Uterus (tissue), 4 donors: ENCODE data around the gene DMRT3. TPM values are rescaled to one million over a fixed set of nuclear protein-coding genes. Genes with fewer than 3 reads are reported as not detected.

Experiments
- DNase-seq, 2 donors: peaks; one replicate each; pipeline ENCODE4 v3.0.0-alpha.2; 2019 to 2020
- H3K27ac ChIP-seq, 2 donors: fragments of 200-600 bp; sonication (generic); 1 replicate in 1 of 2; 2 replicates in 1 of 2; pipeline ENCODE4 v1.5.1; 2016 to 2018
- H3K27me3 ChIP-seq, 2 donors: fragments of 200-600 bp; sonication (generic); one replicate each; pipeline ENCODE4 v1.5.1; 2018 to 2019; ENCODE audit warnings: control low read depth in 1 of 2
- H3K36me3 ChIP-seq, 2 donors: fragments of 200-600 bp; sonication (generic); one replicate each; pipeline ENCODE4 v1.5.1; 2019; ENCODE audit warnings: control low read depth in 1 of 2
- H3K4me1 ChIP-seq, 2 donors: fragments of 200-600 bp; sonication (generic); one replicate each; pipeline ENCODE4 v1.5.1; 2018 to 2019; ENCODE audit warnings: control low read depth in 1 of 2
- H3K4me3 ChIP-seq, 2 donors: fragments of 200-600 bp; sonication (generic); 1 replicate in 1 of 2; 2 replicates in 1 of 2; pipeline ENCODE4 v1.5.1; 2018 to 2019; ENCODE audit warnings: mild to moderate bottlenecking in 1 of 2
- H3K9me3 ChIP-seq, 2 donors: fragments of 200-600 bp; sonication (generic); one replicate each; pipeline ENCODE4 v1.5.1; 2019; ENCODE audit warnings: control low read depth in 1 of 2
- CTCF ChIP-seq, 4 experiments: fragments of 200-600 bp in 2 of 4; fragments of 450-650 bp in 2 of 4; sonication (generic) in 2 of 4; IDR thresholded peaks; one replicate each; pipeline ENCODE4 v1.5.1; 2016 to 2019; ENCODE audit warnings: antibody characterized with exemption in 4 of 4, mild to moderate bottlenecking in 2 of 4, moderate library complexity in 1 of 4
- POLR2A ChIP-seq, 2 donors: fragments of 450-650 bp; IDR thresholded peaks; one replicate each; pipeline ENCODE4 v1.6.1; 2016; ENCODE audit warnings: antibody characterized with exemption in 2 of 2, mild to moderate bottlenecking in 1 of 2, moderate library complexity in 1 of 2
- intact Hi-C: fragments of 100-400 bp; cut with DNase I; formaldehyde crosslinking; loops from one replicate; pipeline ENCODE4 v1.15.1; 2023; ENCODE audit warnings: low total_unique reads
- total RNA-seq, 4 donors: library from RNA; depleted of rRNA in 3 of 4; stranded (reverse); fragments of >200 nt in 3 of 4; gene quantifications; one replicate each; pipeline versions ENCODE4 v1.1.0 to v1.2.4, GENCODE V29; 2014 to 2023
- donor health status: DM: yes; HTN: yes; CAD: no.

Gene DMRT3
- total RNA-seq, 4 donors from 2014 or later = under 0.01 to 9.1 (median 0.18) TPM; not detected in 1

- TF ChIP-seq CTCF (IDR thresholded peaks at IDR 0.05) (no peak), POLR2A (IDR thresholded peaks at IDR 0.05) (no peak)
- H3K4me1 ChIP-seq = no peaks in the 10 kb centered on the region
- no peaks in the 10 kb centered on the region for H3K27me3 ChIP-seq
- no peak for DNase-seq
- H3K9me3 ChIP-seq = no peaks in the 10 kb centered on the region
- H3K4me3 ChIP-seq = no peak overlapping the region
- no peak overlapping the region for H3K27ac ChIP-seq
- H3K36me3 ChIP-seq = no peaks in the 10 kb centered on the region
- intact Hi-C loops = no loop called here
Observed at GRCh38 chr9:950139-950538, 26.3 kb upstream of the DMRT3 start.

GRCh38 chr9:952546-952945 is 23.9 kb upstream of the DMRT3 start:
- intact Hi-C loops = no loop called here
- Histone ChIP-seq H3K36me3 (no peaks in the 10 kb centered on the region), H3K4me3 (no peak overlapping the region), H3K4me1 (no peaks in the 10 kb centered on the region), H3K27me3 (no peaks in the 10 kb centered on the region), H3K27ac (no peak overlapping the region), H3K9me3 (no peaks in the 10 kb centered on the region)
- no peak for TF ChIP-seq CTCF (IDR thresholded peaks at IDR 0.05)
- TF ChIP-seq POLR2A (IDR thresholded peaks at IDR 0.05) = no peak
- no peak for DNase-seq

GRCh38 chr9:959105-959504 is 17.4 kb upstream of the DMRT3 start:
- DNase-seq = no peak
- no peak for TF ChIP-seq POLR2A (IDR thresholded peaks at IDR 0.05)
- no peak for TF ChIP-seq CTCF (IDR thresholded peaks at IDR 0.05)

DNA sequence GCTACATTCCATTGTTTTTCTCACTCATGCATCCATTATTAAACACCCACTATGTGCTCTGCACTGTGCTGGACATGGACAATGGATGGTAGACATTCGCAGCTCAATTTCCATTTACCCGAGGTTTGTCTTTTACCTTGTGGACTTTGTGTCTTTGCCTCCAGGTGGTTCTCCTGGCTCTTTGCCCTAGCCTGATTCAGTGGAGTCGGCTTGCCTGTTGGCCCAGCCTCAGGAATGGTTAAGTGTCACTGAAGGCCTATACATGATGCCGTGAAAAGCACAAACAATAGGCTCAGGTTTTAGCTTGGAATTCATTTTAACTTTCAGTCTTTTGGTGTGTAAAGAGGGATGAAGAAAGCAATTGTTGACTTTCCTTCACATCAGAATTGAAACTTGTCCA is 16.5 kb upstream of the DMRT3 start:
- Histone ChIP-seq H3K27ac (no peak overlapping the region), H3K4me3 (no peak overlapping the region), H3K27me3 (peaks cover 0 to 8% of the 10 kb centered on the region in 2 donors), H3K4me1 (no peaks in the 10 kb centered on the region), H3K36me3 (no peaks in the 10 kb centered on the region), H3K9me3 (no peaks in the 10 kb centered on the region)
- intact Hi-C loops = no loop called here
- DNase-seq = no peak
- TF ChIP-seq CTCF (IDR thresholded peaks at IDR 0.05) = no peak
- no peak for TF ChIP-seq POLR2A (IDR thresholded peaks at IDR 0.05)

More at GRCh38 chr9:959105-959504, 17.4 kb upstream of the DMRT3 start:
- Histone ChIP-seq H3K36me3 (no peaks in the 10 kb centered on the region), H3K4me1 (no peaks in the 10 kb centered on the region), H3K4me3 (no peak overlapping the region), H3K27me3 (peaks cover 0 to 8% of the 10 kb centered on the region in 2 donors), H3K27ac (no peak overlapping the region), H3K9me3 (no peaks in the 10 kb centered on the region)
- intact Hi-C loops = no loop called here

DNA sequence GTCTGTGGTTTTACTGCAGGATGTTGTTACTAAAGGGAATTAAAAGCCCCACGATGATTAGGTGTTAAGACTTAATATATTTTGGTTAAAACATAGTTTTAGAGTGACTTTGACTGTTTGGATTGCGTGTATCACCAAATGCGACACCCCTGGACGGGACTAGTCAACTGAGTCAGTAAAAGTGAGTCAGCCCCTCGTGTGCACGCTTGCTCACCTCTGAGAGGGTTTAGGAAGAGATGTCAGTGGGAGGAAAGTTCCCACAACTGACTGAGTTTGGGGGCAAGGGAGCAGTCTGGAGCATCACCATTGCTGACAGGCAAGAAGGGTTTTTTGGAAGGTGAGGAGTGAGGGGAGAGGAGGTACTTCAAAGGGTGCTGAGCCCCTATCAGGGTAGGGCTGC is 14.4 kb upstream of the DMRT3 start:
- intact Hi-C loops = no loop called here
- Histone ChIP-seq H3K27ac (no peak overlapping the region), H3K36me3 (no peaks in the 10 kb centered on the region), H3K4me3 (no peak overlapping the region), H3K27me3 (peaks cover 0 to 28% of the 10 kb centered on the region in 2 donors), H3K4me1 (no peaks in the 10 kb centered on the region), H3K9me3 (no peaks in the 10 kb centered on the region)
- TF ChIP-seq CTCF (IDR thresholded peaks at IDR 0.05) (no peak), POLR2A (IDR thresholded peaks at IDR 0.05) (no peak)
- no peak for DNase-seq
